Activated T-cell treated with anti-CD3 and anti-CD28 coated beads, Interleukin-2, amount 50 U/mL, for 72 hours (primary cell): ENCODE data around the gene MED15. TPM values are rescaled to one million over a fixed set of nuclear protein-coding genes. Genes with fewer than 3 reads are reported as not detected.

Source experiments
- ATAC-seq, 2 donors: fragments of 150-1000 bp; cut with Tn5 transposase; replicated peaks in 1 of 2; 2 replicates each; pipeline ENCODE4 v1.10.0; 2021; ENCODE audit warnings: moderate library complexity in 2 of 2, mild to moderate bottlenecking in 1 of 2
- DNase-seq, 2 donors: peaks; one replicate each; pipeline ENCODE4 v3.0.0; 2021 to 2022; ENCODE audit warnings: mixed read lengths in 1 of 2
- H3K27ac Mint-ChIP-seq: one replicate; pipeline ENCODE4 v1.8.0; 2022; ENCODE audit warnings: mild to moderate bottlenecking, moderate library complexity, mixed read lengths
- H3K27me3 Mint-ChIP-seq: one replicate; pipeline ENCODE4 v1.8.0; 2022; ENCODE audit warnings: low read depth, mixed read lengths
- H3K36me3 Mint-ChIP-seq, 2 donors: one replicate each; pipeline ENCODE4 v1.8.0; 2022; ENCODE audit warnings: mixed read lengths in 2 of 2, mild to moderate bottlenecking in 1 of 2; ENCODE audit not compliant: insufficient read depth in 2 of 2
- H3K4me1 Mint-ChIP-seq: one replicate; pipeline ENCODE4 v1.8.0; 2022; ENCODE audit warnings: low read depth, mixed read lengths
- H3K4me3 Mint-ChIP-seq, 2 donors: one replicate each; pipeline ENCODE4 v1.8.0; 2022; ENCODE audit warnings: mild to moderate bottlenecking in 2 of 2, mixed read lengths in 2 of 2, moderate library complexity in 2 of 2
- H3K9me3 Mint-ChIP-seq, 2 donors: one replicate each; pipeline ENCODE4 v1.8.0; 2022; ENCODE audit warnings: mixed read lengths in 2 of 2
- total RNA-seq, 2 donors: library from RNA; stranded (reverse); gene quantifications; one replicate each; pipeline ENCODE4 v1.2.3, GENCODE V29; 2022

MED15 gene
- total RNA-seq, 2 donors from 2014 or later, result 106 to 113 TPM

- peaks cover 0 to 4% of the 10 kb centered on the region in 2 donors for H3K9me3 Mint-ChIP-seq
- no peak for ATAC-seq
- no peak for DNase-seq
- H3K4me3 Mint-ChIP-seq, result peak overlapping the region; percentile 80 to 98
- peak overlapping the region; percentile 75 for H3K27ac Mint-ChIP-seq
- H3K36me3 Mint-ChIP-seq, result peaks cover 11 to 15% of the 10 kb centered on the region in 2 donors
- H3K4me1 Mint-ChIP-seq, result peaks cover 88% of the 10 kb centered on the region
- no peaks in the 10 kb centered on the region for H3K27me3 Mint-ChIP-seq
These were observed 41.4 kb downstream of the MED15 start for GRCh38 chr22:20548806-20549205.

GRCh38 chr22:20549232-20549841, 41.9 kb downstream of the MED15 start:
- peak; percentile 44 to 54 for DNase-seq
- Mint-ChIP-seq H3K9me3 (no peaks in the 10 kb centered on the region), H3K36me3 (peaks cover 9 to 10% of the 10 kb centered on the region in 2 donors), H3K27ac (peak overlapping the region; percentile 100), H3K4me3 (peak overlapping the region; percentile 80 to 98), H3K27me3 (no peaks in the 10 kb centered on the region), H3K4me1 (peaks cover 85% of the 10 kb centered on the region)
- no peak for ATAC-seq

- H3K36me3 Mint-ChIP-seq, result peaks cover 6 to 13% of the 10 kb centered on the region in 2 donors
- H3K9me3 Mint-ChIP-seq, result no peaks in the 10 kb centered on the region
- peak overlapping the region; percentile 80 to 98 for H3K4me3 Mint-ChIP-seq
- H3K27ac Mint-ChIP-seq, result peak overlapping the region; percentile 100
- H3K4me1 Mint-ChIP-seq, result peaks cover 85% of the 10 kb centered on the region
- ATAC-seq (peak; percentile 23 to 46), DNase-seq (peak; percentile 30 to 52)
- no peaks in the 10 kb centered on the region for H3K27me3 Mint-ChIP-seq
These were observed 42.8 kb downstream of the MED15 start for GRCh38 chr22:20550057-20550817.

DNA sequence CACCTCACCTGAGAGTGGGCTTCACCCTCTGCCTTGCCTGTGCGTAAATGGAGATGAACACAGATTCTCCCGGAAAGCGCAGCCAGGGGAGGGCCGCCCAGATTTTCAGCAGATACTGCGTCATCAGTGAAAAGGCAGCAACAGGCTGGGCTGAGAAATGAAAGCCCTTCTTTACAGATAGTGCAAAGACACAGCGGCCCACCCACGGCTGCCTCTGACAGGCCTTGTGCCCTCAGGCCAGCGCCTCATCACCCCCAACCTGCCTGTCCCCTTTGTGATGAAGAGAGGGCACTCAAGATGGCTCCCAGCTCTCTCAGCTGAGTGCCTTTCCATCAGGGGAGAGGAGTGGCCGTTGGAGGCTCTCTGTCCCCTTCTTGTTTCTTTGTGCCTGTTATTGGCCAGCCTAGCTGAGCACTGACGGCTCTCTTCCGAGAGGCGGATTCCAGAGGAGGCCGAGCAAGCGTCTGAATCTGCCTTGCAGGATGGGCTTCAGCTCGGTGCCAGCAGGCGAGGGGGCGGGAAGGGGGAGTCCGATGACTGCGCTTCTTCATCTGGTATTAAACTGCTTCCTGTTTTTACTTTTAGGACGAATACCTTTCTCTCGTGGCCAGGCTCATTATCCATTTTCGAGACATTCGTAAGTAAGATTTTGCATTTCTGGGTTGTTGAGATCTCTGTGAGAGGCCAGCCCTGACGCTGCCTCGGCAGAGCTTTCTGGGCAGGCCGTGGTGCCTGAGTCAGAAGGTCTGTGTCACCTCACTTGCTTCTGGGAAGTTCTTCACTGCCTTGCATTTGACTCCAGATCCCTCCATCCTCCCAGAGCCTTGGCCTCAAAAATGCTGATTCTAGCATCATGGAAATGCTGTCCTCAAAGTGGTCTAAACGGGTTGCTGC, 43.7 kb downstream of the MED15 start:
- DNase-seq (peak; percentile 75 to 79), ATAC-seq (peak; percentile 75 to 81)
- H3K9me3 Mint-ChIP-seq, result no peaks in the 10 kb centered on the region
- peaks cover 8 to 20% of the 10 kb centered on the region in 2 donors for H3K36me3 Mint-ChIP-seq
- H3K27me3 Mint-ChIP-seq, result no peaks in the 10 kb centered on the region
- H3K4me3 Mint-ChIP-seq, result peak overlapping the region; percentile 80 to 98
- H3K4me1 Mint-ChIP-seq, result peaks cover 85% of the 10 kb centered on the region
- peak overlapping the region; percentile 100 for H3K27ac Mint-ChIP-seq

DNA sequence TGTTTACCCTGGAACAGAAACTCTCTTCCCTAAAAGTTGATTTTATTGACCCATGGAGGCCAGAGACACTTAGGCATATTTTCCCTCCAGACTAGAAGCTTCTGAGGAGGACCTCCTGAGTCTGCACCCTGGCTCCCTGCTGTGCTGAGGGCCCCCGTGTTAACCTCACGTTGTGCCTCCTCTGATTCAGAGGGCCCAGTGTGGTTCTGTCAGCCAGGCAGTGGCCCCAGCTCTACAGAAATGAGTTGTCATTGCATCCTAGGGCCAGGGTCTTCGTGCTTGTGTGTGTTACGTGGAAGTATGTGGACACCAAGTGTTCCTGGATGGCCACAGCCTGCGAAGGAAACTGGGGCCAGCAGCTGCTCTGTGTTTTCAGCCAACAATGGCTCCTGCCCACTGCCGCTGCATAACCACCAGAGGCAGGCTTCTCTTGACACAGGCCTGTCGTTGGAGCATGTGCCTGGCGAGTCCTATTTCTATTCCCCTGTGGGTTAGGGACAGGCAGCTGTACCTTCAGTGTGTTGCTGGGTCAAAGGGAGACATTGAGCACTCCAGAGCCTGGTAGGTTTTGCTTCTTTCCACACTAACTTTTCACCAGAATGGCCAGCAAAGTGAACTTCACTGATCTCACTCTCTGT, 44.5 kb downstream of the MED15 start:
- H3K27me3 Mint-ChIP-seq, result no peaks in the 10 kb centered on the region
- H3K9me3 Mint-ChIP-seq, result no peaks in the 10 kb centered on the region
- peak; percentile 83 to 88 for DNase-seq
- peaks cover 11 to 28% of the 10 kb centered on the region in 2 donors for H3K36me3 Mint-ChIP-seq
- peak overlapping the region; percentile 80 to 98 for H3K4me3 Mint-ChIP-seq
- peaks cover 86% of the 10 kb centered on the region for H3K4me1 Mint-ChIP-seq
- peak; percentile 79 to 86 for ATAC-seq
- H3K27ac Mint-ChIP-seq, result peak overlapping the region; percentile 100

DNA sequence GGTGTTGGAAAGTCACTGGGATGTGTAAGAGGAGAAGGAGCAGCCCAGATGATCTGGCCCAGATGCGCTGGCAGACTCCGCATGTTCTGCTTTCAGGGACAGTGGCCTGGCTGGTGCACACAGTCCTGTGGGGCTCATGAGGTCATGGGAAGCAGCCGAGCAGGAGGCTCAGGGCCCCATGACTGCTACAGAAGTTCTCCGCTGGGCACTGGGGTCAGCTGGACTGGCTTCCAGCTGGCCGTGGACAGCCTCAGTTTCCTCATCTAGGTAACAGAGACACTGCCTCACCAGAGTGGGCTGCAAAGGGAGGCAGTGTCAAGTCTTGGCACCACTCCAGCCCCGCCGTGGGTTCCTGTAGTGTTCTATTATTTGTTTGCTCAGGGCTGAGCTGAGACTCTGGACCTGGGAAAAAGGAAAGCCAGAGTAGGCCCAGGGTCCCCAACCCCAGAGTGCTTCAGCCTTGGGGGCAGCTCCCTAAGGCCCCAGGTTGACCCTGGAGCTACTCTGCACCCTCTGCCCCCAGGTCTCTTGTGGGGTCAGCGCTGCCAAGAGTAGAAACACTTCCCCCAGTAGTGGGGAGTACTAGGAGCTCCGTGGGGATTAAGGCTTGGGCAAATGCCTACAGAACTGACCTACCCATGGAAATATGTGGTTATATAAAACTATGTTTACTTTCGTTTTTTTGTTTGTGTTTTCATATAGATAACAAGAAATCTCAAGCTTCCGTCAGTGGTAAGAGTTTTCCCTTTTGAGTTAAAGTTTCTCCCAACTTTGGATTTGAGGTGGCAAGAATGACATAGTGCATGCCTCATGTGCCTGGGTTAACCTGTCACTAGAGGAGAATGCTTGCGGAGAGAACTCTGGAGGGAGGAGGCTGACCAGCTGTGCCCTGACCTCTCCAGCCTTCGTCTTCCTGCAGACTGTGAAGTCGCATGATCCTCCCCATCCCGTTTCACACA, 45.3 kb downstream of the MED15 start:
- peaks cover 15 to 35% of the 10 kb centered on the region in 2 donors for H3K36me3 Mint-ChIP-seq
- peaks cover 94% of the 10 kb centered on the region for H3K4me1 Mint-ChIP-seq
- ATAC-seq (no peak), DNase-seq (no peak)
- peak overlapping the region; percentile 100 for H3K27ac Mint-ChIP-seq
- peak overlapping the region; percentile 80 to 98 for H3K4me3 Mint-ChIP-seq
- no peaks in the 10 kb centered on the region for H3K27me3 Mint-ChIP-seq
- no peaks in the 10 kb centered on the region for H3K9me3 Mint-ChIP-seq

DNA sequence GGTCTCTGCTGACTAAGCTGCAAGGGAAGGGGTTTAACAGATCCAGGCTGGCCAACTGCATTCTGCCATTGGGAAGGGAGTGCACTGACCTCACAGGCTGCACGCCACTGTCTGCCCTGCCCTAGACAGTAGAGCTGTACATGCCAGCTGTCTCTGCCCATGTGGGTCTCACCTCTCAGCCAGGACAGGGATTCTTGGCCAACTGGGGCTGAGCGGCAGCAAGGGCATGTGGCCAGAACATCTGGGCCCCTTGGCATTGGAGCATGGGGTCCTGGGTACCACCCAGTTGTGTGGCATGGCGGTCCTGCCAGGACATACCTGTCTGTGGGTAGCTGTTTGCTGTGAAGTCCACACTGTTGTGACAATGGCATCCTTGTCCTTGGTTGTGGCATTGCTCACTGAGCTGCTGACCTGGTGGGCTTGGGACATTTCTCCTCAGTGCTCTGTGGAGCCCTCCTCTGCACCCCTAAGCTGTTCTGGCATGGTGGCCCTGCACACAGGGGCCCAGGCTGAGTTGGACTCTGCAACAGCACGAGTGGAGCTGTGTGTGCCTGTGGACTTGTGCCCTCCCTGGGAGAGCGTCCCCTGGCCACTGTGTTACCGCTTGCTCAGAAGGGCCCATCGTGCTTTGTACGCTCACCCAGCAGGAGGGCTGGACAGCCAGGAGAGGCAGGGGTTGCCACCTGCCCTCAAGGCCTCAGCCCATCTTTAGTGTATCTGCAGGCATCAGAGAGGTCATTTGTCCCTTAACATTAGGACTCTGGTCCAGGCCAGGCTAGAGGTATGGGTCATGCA, 46.7 kb downstream of the MED15 start:
- DNase-seq, result no peak
- no peak overlapping the region for H3K4me3 Mint-ChIP-seq
- H3K4me1 Mint-ChIP-seq, result peaks cover 96% of the 10 kb centered on the region
- peaks cover 24 to 49% of the 10 kb centered on the region in 2 donors for H3K36me3 Mint-ChIP-seq
- H3K27me3 Mint-ChIP-seq, result no peaks in the 10 kb centered on the region
- no peak overlapping the region for H3K27ac Mint-ChIP-seq
- peaks cover 2 to 6% of the 10 kb centered on the region in 2 donors for H3K9me3 Mint-ChIP-seq
- ATAC-seq, result no peak

GRCh38 chr22:20554824-20555223, 47.4 kb downstream of the MED15 start:
- Mint-ChIP-seq H3K4me3 (no peak overlapping the region), H3K4me1 (peaks cover 93% of the 10 kb centered on the region), H3K9me3 (peaks cover 6 to 8% of the 10 kb centered on the region in 2 donors), H3K27me3 (no peaks in the 10 kb centered on the region), H3K36me3 (peaks cover 26 to 55% of the 10 kb centered on the region in 2 donors), H3K27ac (no peak overlapping the region)
- ATAC-seq, result no peak
- no peak for DNase-seq

- H3K36me3 Mint-ChIP-seq, result peaks cover 26 to 59% of the 10 kb centered on the region in 2 donors
- DNase-seq (no peak), ATAC-seq (no peak)
- H3K9me3 Mint-ChIP-seq, result peaks cover 6 to 10% of the 10 kb centered on the region in 2 donors
- H3K27me3 Mint-ChIP-seq, result no peaks in the 10 kb centered on the region
- peaks cover 67% of the 10 kb centered on the region for H3K4me1 Mint-ChIP-seq
- no peak overlapping the region for H3K4me3 Mint-ChIP-seq
- peak overlapping the region; percentile 1 for H3K27ac Mint-ChIP-seq
These were observed 51.1 kb downstream of the MED15 start for GRCh38 chr22:20558534-20558933.

DNA sequence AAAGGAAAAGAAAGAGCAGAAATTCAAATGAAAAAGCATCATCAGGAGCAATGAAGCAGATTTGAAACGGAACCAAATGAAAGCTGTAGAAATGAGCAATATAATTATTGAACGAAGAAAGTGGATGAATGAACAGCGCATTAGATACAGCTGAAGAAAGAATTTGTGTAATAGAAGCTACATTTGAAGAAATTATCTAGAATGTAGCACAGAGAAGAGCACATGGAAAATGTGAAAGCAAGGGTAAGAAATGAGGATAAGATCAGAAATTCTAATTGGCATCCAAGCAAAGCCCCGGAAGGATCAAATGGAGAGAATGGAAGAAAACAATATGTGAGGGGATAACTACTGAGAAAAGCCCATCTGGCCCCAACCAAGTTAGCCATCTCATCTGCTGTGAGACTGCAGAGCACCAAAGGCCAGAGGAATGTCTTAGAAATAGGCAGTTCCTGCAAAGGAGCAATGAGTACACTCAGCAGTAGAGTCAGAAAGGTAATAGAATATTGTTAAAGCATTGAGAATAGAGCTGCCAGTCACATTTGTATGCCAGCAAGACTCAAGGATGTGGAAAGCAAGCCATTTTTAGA, 51.9 kb downstream of the MED15 start:
- Mint-ChIP-seq H3K4me1 (peaks cover 72% of the 10 kb centered on the region), H3K27me3 (no peaks in the 10 kb centered on the region), H3K4me3 (no peak overlapping the region), H3K36me3 (peaks cover 26 to 62% of the 10 kb centered on the region in 2 donors), H3K9me3 (peaks cover 6 to 10% of the 10 kb centered on the region in 2 donors), H3K27ac (peak overlapping the region; percentile 1)
- no peak for DNase-seq
- ATAC-seq, result no peak

GRCh38 chr22:20560716-20561115, 53.3 kb downstream of the MED15 start:
- ATAC-seq (no peak), DNase-seq (no peak)
- Mint-ChIP-seq H3K27ac (no peak overlapping the region), H3K36me3 (peaks cover 29 to 52% of the 10 kb centered on the region in 2 donors), H3K27me3 (no peaks in the 10 kb centered on the region), H3K4me1 (peaks cover 72% of the 10 kb centered on the region), H3K4me3 (no peak overlapping the region), H3K9me3 (peaks cover 6 to 10% of the 10 kb centered on the region in 2 donors)
